ENCODE measurements around the gene TOPBP1.

DNA sequence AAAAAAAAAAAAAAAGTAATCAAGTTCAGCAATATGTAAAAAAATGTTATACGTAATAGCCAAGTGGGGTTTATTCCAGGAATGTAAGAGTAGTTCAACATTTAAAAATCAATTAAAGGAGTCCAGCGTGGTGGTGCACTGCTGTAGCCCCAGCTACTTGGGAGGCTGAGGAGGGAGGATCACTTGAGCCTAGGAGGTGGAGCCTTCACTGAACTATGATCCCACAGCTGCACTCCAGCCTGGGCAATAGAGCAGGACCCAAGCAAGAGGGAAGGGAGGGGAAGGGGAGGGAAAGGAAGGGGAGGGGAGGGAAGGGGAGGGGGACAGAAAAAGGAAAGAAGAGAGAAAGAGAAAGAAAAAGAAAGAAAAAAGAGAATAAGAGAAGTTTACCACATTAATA lies 10.7 kb upstream of the TOPBP1 start:
- TF ChIP-seq, protein P1, sequence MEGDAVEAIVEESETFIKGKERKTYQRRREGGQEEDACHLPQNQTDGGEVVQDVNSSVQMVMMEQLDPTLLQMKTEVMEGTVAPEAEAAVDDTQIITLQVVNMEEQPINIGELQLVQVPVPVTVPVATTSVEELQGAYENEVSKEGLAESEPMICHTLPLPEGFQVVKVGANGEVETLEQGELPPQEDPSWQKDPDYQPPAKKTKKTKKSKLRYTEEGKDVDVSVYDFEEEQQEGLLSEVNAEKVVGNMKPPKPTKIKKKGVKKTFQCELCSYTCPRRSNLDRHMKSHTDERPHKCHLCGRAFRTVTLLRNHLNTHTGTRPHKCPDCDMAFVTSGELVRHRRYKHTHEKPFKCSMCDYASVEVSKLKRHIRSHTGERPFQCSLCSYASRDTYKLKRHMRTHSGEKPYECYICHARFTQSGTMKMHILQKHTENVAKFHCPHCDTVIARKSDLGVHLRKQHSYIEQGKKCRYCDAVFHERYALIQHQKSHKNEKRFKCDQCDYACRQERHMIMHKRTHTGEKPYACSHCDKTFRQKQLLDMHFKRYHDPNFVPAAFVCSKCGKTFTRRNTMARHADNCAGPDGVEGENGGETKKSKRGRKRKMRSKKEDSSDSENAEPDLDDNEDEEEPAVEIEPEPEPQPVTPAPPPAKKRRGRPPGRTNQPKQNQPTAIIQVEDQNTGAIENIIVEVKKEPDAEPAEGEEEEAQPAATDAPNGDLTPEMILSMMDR (IDR thresholded peaks at IDR 0.05; ENCODE audit: poor library complexity): no peak
- no peak for TF ChIP-seq EZH2 (IDR thresholded peaks at IDR 0.05; ENCODE audit: borderline replicate concordance)
